CD4-positive, alpha-beta T cell (primary cell): ENCODE results near the gene PGAP3. TPM values are rescaled to one million over a fixed set of nuclear protein-coding genes. Genes with fewer than 3 reads are reported as not detected.

Experiments used
- ATAC-seq: fragments of 200-7000 bp; cut with Tn5 transposase; one replicate; pipeline ENCODE4 v1.10.0; 2022; ENCODE audit warnings: mild to moderate bottlenecking; ENCODE audit not compliant: poor library complexity
- CTCF ChIA-PET: fragments of 350-600 bp; sonication (Branson Sonifier 250); formaldehyde crosslinking; loops from one replicate; lab custom pipeline; 2021; ENCODE audit warnings: antibody characterized with exemption, inconsistent platforms; lab: Charles Lee
- POLR2A ChIA-PET: fragments of 350-600 bp; sonication (Branson Sonifier 250); formaldehyde crosslinking; loops from one replicate; lab custom pipeline; 2021; ENCODE audit warnings: antibody characterized with exemption, inconsistent platforms; lab: Charles Lee
- DNase-seq, 14 experiments: peaks; one replicate each; pipeline ENCODE4 v3.0.0-alpha.2; 2013 to 2020; ENCODE audit warnings: mixed read lengths in 2 of 14
- H3K27ac ChIP-seq, 2 donors: one replicate each; pipeline versions ENCODE4 v1.5.1 to v1.7.0; 2013; ENCODE audit warnings: low read length in 2 of 2, low read depth in 1 of 2, mild to moderate bottlenecking in 1 of 2
- H3K27me3 ChIP-seq, 2 experiments: 1 replicate in 1 of 2; 2 replicates in 1 of 2; pipeline versions ENCODE4 v1.6.1 to v1.7.0; 2013; ENCODE audit warnings: low read length in 2 of 2, control low read depth in 1 of 2, mild to moderate bottlenecking in 1 of 2, moderate library complexity in 1 of 2; ENCODE audit not compliant: insufficient read depth in 2 of 2, control insufficient read depth in 1 of 2
- H3K36me3 ChIP-seq: one replicate; pipeline ENCODE4 v1.6.1; 2013; ENCODE audit warnings: low read length, control low read depth; ENCODE audit not compliant: insufficient read depth
- H3K4me1 ChIP-seq: one replicate; pipeline ENCODE4 v1.6.1; 2013; ENCODE audit warnings: low read length, control low read depth; ENCODE audit not compliant: insufficient read depth
- H3K4me3 ChIP-seq: one replicate; pipeline ENCODE4 v1.5.1; 2013; ENCODE audit warnings: mild to moderate bottlenecking, low read length, moderate library complexity
- H3K9me3 ChIP-seq, 2 experiments: 1 replicate in 1 of 2; 2 replicates in 1 of 2; pipeline versions ENCODE4 v1.6.1 to v1.7.0; 2013; ENCODE audit warnings: low read length in 2 of 2, mild to moderate bottlenecking in 2 of 2, control low read depth in 1 of 2, moderate library complexity in 1 of 2; ENCODE audit not compliant: control insufficient read depth in 1 of 2, insufficient read depth in 1 of 2
- H3K27ac Mint-ChIP-seq: one replicate; pipeline ENCODE4 v1.8.0; 2020; ENCODE audit warnings: mixed read lengths
- H3K27me3 Mint-ChIP-seq: one replicate; pipeline ENCODE4 v1.8.0; 2021; ENCODE audit warnings: mixed read lengths
- H3K36me3 Mint-ChIP-seq: one replicate; pipeline ENCODE4 v1.8.0; 2021; ENCODE audit warnings: low read depth, mixed read lengths
- H3K4me1 Mint-ChIP-seq: one replicate; pipeline ENCODE4 v1.8.0; 2021; ENCODE audit warnings: low read depth, mixed read lengths
- H3K4me3 Mint-ChIP-seq: one replicate; pipeline ENCODE4 v1.8.0; 2020; ENCODE audit warnings: mild to moderate bottlenecking, mixed read lengths
- H3K9me3 Mint-ChIP-seq: one replicate; pipeline ENCODE4 v1.8.0; 2020; ENCODE audit warnings: mixed read lengths
- CTCF ChIP-seq: fragments of 200-600 bp; IDR thresholded peaks from one replicate; pipeline ENCODE4 v1.8.0; 2022; ENCODE audit warnings: antibody characterized with exemption, mild to moderate bottlenecking
- intact Hi-C, 2 experiments: fragments of 100-400 bp; cut with DNase I in 1 of 2; cut with micrococcal nuclease in 1 of 2; formaldehyde crosslinking; loops; one replicate each; pipeline versions ENCODE4 v1.15.1 to v1.9.0; 2023 to 2025; cut with DNase I, micrococcal nuclease
- total RNA-seq, 174 experiments: library from RNA in 2 of 174; stranded (reverse) in 2 of 174; gene quantifications; one replicate each; pipeline ENCODE4 v1.2.3 and lab custom pipeline; 2021 to 2026

Gene PGAP3
- total RNA-seq, 2 experiments from 2014 or later, result 26.1 to 30.7 TPM

GRCh38 chr17:39706383-39706782 lies 18.5 kb upstream of the PGAP3 start:
- Mint-ChIP-seq H3K9me3 (no peaks in the 10 kb centered on the region), H3K27me3 (peaks cover 5% of the 10 kb centered on the region), H3K27ac (no peak overlapping the region), H3K4me1 (peaks cover 9% of the 10 kb centered on the region), H3K36me3 (no peaks in the 10 kb centered on the region), H3K4me3 (no peak overlapping the region)
- Histone ChIP-seq H3K27me3 (peaks cover 2 to 6% of the 10 kb centered on the region in 2 experiments), H3K4me1 (peaks cover 25% of the 10 kb centered on the region), H3K9me3 (no peaks in the 10 kb centered on the region), H3K4me3 (no peak overlapping the region), H3K27ac (no peak overlapping the region), H3K36me3 (no peaks in the 10 kb centered on the region)
- intact Hi-C loops, result no loop called here
- POLR2A ChIA-PET, result interaction anchor here (0.9 to 1.5 kb wide), 3 partner anchors 19 to 221 kb away, joined by 3 read pairs; partner anchors contain the start of genes LRRC3C, MIEN1, ORMDL3 and PGAP3
- ATAC-seq (no peak), DNase-seq (no peak)
- TF ChIP-seq CTCF, result no peak
- CTCF ChIA-PET, result no interaction called here

- peaks cover 10% of the 10 kb centered on the region for H3K27me3 Mint-ChIP-seq
- no peak for TF ChIP-seq CTCF
- peaks cover 7 to 11% of the 10 kb centered on the region in 2 experiments for H3K27me3 ChIP-seq
- no peak overlapping the region for H3K4me3 Mint-ChIP-seq
- H3K27ac ChIP-seq, result no peak overlapping the region
- H3K36me3 Mint-ChIP-seq, result no peaks in the 10 kb centered on the region
- no peaks in the 10 kb centered on the region for H3K9me3 ChIP-seq
- H3K9me3 Mint-ChIP-seq, result no peaks in the 10 kb centered on the region
- no peak overlapping the region for H3K27ac Mint-ChIP-seq
- ChIA-PET CTCF (no interaction called here), POLR2A (interaction anchor here (1.5 kb wide), 1 partner anchor 18 kb away, joined by 3 read pairs; the partner anchor contains the start of gene PGAP3)
- H3K36me3 ChIP-seq, result no peaks in the 10 kb centered on the region
- ATAC-seq, result no peak
- intact Hi-C loops, result no loop called here
- H3K4me3 ChIP-seq, result no peak overlapping the region
- H3K4me1 Mint-ChIP-seq, result peaks cover 9% of the 10 kb centered on the region
- H3K4me1 ChIP-seq, result peaks cover 26% of the 10 kb centered on the region
- no peak for DNase-seq
Observed at GRCh38 chr17:39705786-39706348, 18.0 kb upstream of the PGAP3 start.

GRCh38 chr17:39704821-39705551 lies 17.1 kb upstream of the PGAP3 start:
- intact Hi-C loops, result no loop called here
- H3K4me3 Mint-ChIP-seq, result no peak overlapping the region
- H3K27ac Mint-ChIP-seq, result no peak overlapping the region

More at GRCh38 chr17:39704821-39705551, 17.1 kb upstream of the PGAP3 start:
- H3K27me3 ChIP-seq, result peaks cover 13 to 20% of the 10 kb centered on the region in 2 experiments
- H3K36me3 ChIP-seq, result no peaks in the 10 kb centered on the region
- no peaks in the 10 kb centered on the region for H3K9me3 Mint-ChIP-seq
- no peak for ATAC-seq
- peaks cover 9% of the 10 kb centered on the region for H3K4me1 Mint-ChIP-seq
- no peak overlapping the region for H3K4me3 ChIP-seq
- H3K36me3 Mint-ChIP-seq, result no peaks in the 10 kb centered on the region
- no peak overlapping the region for H3K27ac ChIP-seq
- no peak for TF ChIP-seq CTCF
- peaks cover 15% of the 10 kb centered on the region for H3K27me3 Mint-ChIP-seq
- ChIA-PET POLR2A (no interaction called here), CTCF (interaction anchor here (0.6 kb wide), 1 partner anchor 137 kb away, joined by 3 read pairs; no protein-coding TSS in a partner anchor)
- H3K4me1 ChIP-seq, result peaks cover 33% of the 10 kb centered on the region
- DNase-seq, result peak in 1 of 14 experiments; percentile 6
- H3K9me3 ChIP-seq, result peaks cover 0 to 5% of the 10 kb centered on the region in 2 experiments
